ENCODE results near the gene KRT6B.
A peak's percentile ranks its signal among the peaks of the same experiment; 100 is the strongest.

The KRT6B gene

DNA sequence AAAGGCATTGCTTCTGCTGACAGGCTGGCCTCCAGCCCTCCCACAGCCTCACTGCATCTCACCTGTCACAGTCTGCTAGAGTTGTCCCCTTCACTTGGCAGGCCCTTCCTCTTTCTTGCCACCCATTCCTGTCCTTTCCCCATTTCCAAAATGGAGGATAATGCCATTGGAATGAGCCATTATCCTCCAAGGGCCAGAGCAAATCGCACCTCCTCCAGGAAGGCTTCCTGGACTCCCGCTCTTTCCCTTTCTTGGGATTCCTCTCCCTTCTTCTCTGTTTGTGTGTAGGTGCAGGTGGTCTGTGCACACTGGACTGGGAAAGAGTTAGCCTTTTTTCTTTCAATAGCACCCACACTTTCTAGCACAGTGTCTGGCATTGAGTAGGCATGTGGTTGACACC is 49.6 kb downstream of the KRT6B start:
- ChIA-PET POLR2A (ENCODE audit: low non-redundant PET) (no interaction called here), CTCF (interaction anchor here (0.7 kb wide), 1 partner anchor 30 kb away, joined by 3 read pairs; no protein-coding TSS in a partner anchor)
- TF ChIP-seq, protein P1, sequence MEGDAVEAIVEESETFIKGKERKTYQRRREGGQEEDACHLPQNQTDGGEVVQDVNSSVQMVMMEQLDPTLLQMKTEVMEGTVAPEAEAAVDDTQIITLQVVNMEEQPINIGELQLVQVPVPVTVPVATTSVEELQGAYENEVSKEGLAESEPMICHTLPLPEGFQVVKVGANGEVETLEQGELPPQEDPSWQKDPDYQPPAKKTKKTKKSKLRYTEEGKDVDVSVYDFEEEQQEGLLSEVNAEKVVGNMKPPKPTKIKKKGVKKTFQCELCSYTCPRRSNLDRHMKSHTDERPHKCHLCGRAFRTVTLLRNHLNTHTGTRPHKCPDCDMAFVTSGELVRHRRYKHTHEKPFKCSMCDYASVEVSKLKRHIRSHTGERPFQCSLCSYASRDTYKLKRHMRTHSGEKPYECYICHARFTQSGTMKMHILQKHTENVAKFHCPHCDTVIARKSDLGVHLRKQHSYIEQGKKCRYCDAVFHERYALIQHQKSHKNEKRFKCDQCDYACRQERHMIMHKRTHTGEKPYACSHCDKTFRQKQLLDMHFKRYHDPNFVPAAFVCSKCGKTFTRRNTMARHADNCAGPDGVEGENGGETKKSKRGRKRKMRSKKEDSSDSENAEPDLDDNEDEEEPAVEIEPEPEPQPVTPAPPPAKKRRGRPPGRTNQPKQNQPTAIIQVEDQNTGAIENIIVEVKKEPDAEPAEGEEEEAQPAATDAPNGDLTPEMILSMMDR (conservative IDR thresholded peaks at IDR 0.05; ENCODE audit: low read depth) = no peak
- H3K27ac ChIP-seq = no peak overlapping the region
- no peak for DNase-seq (ENCODE audit: low spot score)

DNA sequence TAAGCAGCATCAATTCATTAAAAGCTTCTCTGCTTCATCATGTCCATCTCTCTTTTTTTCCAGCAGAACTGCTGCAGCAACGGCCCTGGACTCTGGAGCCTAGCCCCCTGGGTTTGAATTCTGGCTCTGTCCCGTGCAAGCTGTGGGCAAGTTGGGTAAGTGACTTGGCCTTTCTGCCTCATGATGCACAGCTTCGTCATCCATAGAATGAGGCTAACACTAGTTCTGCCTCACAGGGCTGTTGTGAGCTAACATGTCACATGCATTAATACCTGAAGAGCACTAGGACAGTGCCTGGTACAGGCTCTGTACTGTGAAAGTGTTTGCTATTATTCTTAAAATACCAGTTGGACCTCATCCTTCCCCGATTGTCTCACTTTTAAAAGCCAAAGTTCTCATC is 50.0 kb downstream of the KRT6B start:
- POLR2A ChIA-PET (ENCODE audit: low non-redundant PET) = no interaction called here
- no peak for DNase-seq (ENCODE audit: low spot score)
- CTCF ChIA-PET = no interaction called here
- TF ChIP-seq, protein P1 (conservative IDR thresholded peaks at IDR 0.05; ENCODE audit: low read depth) = no peak
- H3K27ac ChIP-seq = no peak overlapping the region

DNA sequence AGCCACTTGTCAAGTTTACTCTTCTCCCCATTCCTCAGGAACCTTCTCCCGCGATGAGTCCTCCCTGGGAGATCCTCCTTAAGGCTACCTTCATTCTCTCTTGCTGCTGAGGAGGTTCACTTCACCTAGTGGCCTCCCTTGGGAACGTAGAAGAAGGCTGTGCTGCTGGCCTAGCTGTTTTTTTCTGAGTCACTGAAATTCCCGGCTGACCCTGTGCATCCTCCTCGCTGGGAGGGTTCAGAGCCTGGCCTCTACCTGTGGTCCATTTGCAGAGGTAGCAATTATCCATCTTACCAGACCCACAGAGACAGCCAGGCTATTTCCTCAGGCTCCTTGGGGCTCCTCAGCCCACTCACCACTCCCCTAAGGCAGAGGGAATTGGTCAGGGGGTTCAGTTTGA is 50.4 kb downstream of the KRT6B start:
- CTCF ChIA-PET = no interaction called here
- H3K27ac ChIP-seq = no peak overlapping the region
- no peak for DNase-seq (ENCODE audit: low spot score)
- POLR2A ChIA-PET (ENCODE audit: low non-redundant PET) = no interaction called here
- TF ChIP-seq, protein P1 (conservative IDR thresholded peaks at IDR 0.05; ENCODE audit: low read depth) = no peak

DNA sequence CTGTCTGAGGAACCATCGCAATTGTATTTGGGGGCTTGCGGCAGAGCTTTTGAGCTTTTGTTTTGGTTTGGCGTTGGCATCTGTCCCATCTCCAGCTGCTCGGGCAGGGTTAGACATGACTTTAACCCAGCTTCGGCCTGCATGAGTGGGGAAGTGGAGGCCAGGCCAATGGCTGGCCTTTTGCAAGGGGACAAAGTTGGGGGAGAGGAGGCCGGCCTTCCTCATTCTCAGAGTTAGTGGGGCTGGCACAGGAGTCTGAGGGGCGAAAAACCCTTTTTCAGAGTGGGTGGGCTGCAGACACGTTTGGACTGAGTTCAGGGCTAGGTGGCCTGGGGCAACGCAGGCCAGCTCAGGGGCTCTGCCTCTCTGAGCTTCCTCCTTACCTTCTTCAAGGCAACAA is 51.0 kb downstream of the KRT6B start:
- POLR2A ChIA-PET (ENCODE audit: low non-redundant PET) = no interaction called here
- CTCF ChIA-PET = no interaction called here
- TF ChIP-seq, protein P1 (conservative IDR thresholded peaks at IDR 0.05; ENCODE audit: low read depth) = no peak
- H3K27ac ChIP-seq = no peak overlapping the region
- no peak for DNase-seq (ENCODE audit: low spot score)

DNA sequence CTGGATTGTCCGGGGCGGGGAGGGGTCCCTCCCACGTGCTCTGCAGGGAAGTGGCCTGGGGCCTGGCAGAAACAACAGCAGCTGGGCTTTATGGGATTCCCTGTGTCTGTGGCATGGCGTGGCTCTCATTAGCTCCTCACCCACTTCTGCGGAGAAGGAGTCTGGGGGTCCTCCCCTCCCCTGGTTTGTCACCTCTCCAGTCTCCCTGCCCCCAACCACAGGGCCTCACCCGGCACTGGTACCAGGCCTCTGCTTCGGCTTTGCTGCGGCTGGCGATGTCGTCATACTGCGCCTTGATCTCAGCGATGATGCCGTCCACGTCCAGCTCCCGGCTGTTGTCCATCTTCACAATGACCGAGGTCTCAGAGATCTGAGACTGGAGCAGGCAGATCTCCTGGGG is 52.2 kb downstream of the KRT6B start:
- TF ChIP-seq, protein P1 (conservative IDR thresholded peaks at IDR 0.05; ENCODE audit: low read depth) = no peak
- POLR2A ChIA-PET (ENCODE audit: low non-redundant PET) = no interaction called here

DNA sequence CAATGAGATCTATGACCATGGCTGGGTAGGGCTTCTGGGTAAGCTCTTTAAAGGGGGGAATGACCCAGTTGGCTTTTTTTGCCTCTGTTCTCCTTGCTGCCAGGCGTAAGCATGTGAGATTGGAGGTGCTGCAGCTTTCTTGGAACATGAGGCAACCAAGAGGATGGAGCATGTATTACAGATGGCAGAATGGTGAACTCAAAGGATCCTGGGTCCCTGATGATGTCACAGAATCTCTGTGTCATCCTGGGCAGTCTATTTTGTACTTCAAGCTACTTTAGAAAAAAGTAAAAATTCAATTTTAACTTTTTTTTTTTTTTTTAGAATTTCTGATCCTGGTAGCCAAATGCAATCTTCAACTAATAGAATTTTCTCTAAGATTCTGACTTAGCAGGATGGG is 53.8 kb downstream of the KRT6B start:
- DNase-seq (ENCODE audit: low spot score) = no peak
- TF ChIP-seq, protein P1 (conservative IDR thresholded peaks at IDR 0.05; ENCODE audit: low read depth) = no peak
- ChIA-PET POLR2A (ENCODE audit: low non-redundant PET) (no interaction called here), CTCF (interaction anchor here (0.6 kb wide), 1 partner anchor 1042 kb away, joined by 3 read pairs; no protein-coding TSS in a partner anchor)
- no peak overlapping the region for H3K27ac ChIP-seq

More for the DNA sequence above, 52.2 kb downstream of the KRT6B start:
- CTCF ChIA-PET = interaction anchor here (0.6 kb wide), 1 partner anchor 544 kb away, joined by 4 read pairs; no protein-coding TSS in a partner anchor
- no peak overlapping the region for H3K27ac ChIP-seq
- no peak for DNase-seq (ENCODE audit: low spot score)

DNA sequence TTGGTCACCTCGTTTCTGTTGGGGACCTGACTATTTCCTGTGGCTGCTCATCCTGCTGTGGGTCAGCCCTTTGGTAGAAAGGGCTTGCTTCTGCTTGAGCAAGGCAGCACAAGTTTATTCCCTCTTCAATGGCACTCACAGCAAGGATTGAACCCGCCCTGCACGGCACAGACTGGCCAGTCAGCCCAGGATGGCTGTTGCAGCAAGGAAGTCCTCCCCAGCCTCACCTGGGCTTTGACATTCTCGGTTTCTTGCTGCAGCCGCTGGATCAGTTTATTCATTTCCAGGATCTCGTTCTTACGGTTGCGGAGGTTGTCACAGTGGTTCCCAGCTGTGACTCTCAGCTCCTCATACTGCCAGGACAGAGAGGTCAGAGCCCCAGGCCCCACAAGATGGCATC is 55.3 kb downstream of the KRT6B start:
- TF ChIP-seq, protein P1 (conservative IDR thresholded peaks at IDR 0.05; ENCODE audit: low read depth) = no peak
- DNase-seq (ENCODE audit: low spot score) = no peak
- ChIA-PET CTCF (interaction anchor here (0.7 to 1.2 kb wide), 3 partner anchors 24 to 133 kb away, joined by 4 read pairs; no protein-coding TSS in a partner anchor), POLR2A (ENCODE audit: low non-redundant PET) (no interaction called here)
- peak overlapping the region; percentile 66 for H3K27ac ChIP-seq

Data from RWPE1 (cell line).